NCI-H2227 (cell line): ENCODE results near the gene EPPIN.
"Not testable (repeated sequence)": the region's sequence is repeated elsewhere in the genome, so short reads cannot be mapped to it uniquely, and the experiment has no call there.

Experiments
- DNase-seq: peaks from one replicate; lab custom pipeline; 2025; ENCODE audit not compliant: unreplicated experiment; lab: John Stamatoyannopoulos, UW

The EPPIN gene

DNA sequence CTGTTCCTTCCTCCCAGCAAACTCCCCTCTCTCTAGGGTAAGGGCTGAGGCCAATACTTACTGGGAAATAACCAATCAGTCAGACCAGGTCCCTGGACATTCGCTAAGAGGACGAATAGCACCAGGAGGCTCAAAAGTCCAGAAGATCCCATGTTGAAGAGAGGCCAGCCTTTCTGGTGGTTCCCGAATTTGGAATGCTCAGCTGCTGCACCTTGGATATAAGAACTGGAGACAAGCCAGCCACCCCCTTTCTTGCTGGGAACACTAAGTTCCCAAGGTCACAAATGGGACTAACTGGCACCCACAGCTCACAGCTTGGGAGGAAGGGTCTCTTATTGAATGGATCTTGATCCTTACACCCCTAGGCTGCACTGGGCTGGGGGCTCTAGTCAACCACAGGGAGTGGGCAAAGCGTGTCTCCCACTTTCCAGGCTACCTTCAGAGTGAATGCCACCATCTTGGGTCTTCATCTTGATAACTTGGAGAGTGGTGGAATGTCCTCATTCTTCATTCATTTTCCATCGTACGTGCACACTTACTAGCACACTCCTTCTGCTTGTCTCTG lies at the start of gene EPPIN:
Gene EPPIN, minus strand, starts transcription at position 196 of the 565 bp plus-strand sequence. Its CDS starts 44 bp downstream, at position 152.
- DNase-seq, result no peak

- no peak for DNase-seq
Measured at GRCh38 chr20:45595235-45595634, 48.0 kb upstream of the EPPIN start.

- DNase-seq, result no peak
Measured at GRCh38 chr20:45593498-45593897, 46.3 kb upstream of the EPPIN start.

- peak; percentile 64 for DNase-seq
Measured at GRCh38 chr20:45592574-45593189, 45.5 kb upstream of the EPPIN start.

- no peak for DNase-seq
Measured at GRCh38 chr20:45589725-45590124, 42.5 kb upstream of the EPPIN start.

DNA sequence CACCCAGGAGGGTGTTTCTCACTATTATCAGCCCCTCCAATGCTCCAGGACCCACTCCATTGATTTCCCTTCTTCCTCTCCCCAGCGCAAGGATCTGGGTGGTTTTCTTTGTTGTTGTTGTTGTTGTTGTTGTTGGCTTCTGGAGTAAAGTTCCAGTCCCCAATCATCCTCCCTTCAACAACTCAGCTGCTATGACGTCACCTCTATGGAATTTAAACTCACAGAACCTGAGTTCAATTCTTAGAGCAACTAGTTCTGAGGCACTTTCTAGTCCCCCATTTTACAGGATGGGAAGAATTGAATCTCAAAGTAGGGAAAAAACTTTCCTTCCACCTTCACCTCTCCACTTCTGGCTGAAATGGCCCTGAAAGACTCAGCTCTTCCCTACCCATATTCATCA lies 41.6 kb upstream of the EPPIN start:
- DNase-seq, result no peak

DNA sequence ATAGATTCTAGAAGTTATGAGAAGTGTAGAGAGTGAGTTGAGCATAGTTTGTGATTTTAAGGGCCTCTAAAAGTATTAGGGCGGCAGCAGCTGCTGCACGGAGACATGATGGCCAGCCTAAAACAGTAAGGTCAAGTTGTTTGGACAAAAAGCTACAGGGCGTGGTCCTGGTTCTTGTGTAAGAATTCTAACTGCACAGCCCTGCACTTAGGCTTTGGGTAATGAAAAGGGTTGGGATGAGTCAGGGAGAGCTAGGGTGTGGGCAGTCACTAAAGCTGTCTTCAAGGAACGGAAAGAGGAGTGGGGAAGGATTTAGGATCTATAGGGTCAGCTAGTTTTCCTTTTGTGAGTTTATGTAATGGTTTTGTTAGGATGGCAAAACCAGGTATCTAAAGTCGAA lies 38.8 kb upstream of the EPPIN start:
- DNase-seq, result not testable (repeated sequence)

DNA sequence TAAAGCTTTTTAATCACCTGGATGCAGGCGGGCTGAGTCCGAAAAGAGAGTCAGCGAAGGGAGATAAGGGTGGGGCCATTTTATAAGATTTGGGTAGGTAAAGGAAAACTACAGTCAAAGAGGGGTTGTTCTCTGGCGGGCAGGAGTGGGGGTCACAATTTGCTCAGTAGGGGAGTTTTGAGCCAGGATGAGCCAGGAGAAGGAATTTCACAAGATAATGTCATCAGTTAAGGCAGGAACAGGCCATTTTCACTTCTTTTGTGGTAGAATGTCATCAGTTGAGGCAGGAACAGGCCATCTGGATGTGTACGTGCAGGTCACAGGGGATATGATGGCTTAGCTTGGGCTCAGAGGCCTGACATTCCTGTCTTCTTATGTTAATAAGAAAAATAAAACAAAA lies 37.1 kb upstream of the EPPIN start:
- not testable (repeated sequence) for DNase-seq

DNA sequence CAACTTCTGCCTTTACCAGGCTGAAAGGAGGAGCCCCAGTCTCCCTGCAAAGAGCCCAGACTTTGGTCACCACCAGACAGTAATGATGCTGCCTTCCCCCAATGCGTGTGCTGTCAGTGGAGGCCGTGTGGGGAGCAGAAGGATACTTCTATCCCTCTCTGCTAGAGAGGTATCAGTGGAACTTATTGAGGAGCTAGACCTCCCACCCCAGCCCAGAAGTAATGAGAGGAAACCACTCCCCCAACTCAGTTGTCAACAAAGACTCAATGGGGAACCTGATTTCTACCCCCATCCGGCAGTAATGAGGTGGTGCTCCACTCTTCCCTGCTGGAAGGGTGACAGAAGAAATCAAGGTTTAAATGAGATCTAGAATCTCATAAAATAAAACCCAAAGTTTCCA lies 36.3 kb upstream of the EPPIN start:
- DNase-seq, result no peak

DNA sequence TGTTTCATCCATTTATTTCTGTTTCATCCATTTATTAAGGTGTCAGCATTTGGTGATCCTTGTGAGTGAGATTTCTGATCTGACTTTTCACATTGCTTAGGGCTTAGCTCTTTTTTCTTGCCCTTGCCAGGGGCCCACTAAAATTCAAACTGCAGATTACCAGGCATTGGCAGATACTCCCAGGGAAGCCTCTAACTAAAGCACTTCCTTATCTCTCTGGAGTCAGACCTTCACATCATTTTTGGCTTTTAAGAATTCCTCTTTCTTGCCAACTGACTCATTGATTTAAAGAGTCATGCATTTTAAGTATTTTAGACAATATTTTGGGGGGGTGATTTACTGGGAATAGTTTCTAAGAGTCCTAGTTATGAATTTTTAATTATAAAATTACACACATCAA lies 34.5 kb upstream of the EPPIN start:
- no peak for DNase-seq

DNA sequence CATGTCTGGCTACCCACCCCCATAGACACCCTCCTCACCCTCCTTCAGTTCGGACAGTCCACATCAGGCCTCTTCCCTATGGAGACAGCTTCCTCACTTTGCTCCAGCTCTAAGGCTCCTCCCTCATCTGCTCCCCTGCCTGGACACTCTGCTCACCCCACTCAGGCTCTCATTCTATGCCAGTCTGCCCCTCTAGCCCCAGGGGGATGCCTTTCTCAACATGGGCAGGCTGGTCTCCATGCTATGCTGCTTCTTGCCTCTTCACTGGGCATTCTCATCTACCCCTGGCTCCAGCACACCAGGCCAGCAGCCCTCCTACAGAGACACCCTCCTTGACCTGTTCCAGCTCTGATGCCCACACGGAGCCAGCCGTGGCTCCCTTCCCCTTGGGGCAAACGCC lies 32.0 kb upstream of the EPPIN start, which contains the start of gene WFDC8:
Gene WFDC8, minus strand, starts transcription at position 101 of the 400 bp plus-strand sequence. Its CDS starts 37 bp downstream, at position 64.
- no peak for DNase-seq

- DNase-seq, result no peak
Measured at GRCh38 chr20:45578231-45578630, 31.0 kb upstream of the EPPIN start.

GRCh38 chr20:45576995-45577394 lies 29.8 kb upstream of the EPPIN start:
- DNase-seq, result no peak

- DNase-seq, result no peak
Measured at GRCh38 chr20:45575931-45576330, 28.7 kb upstream of the EPPIN start.

GRCh38 chr20:45569650-45570049 lies 22.4 kb upstream of the EPPIN start:
- DNase-seq, result not testable (repeated sequence)

DNA sequence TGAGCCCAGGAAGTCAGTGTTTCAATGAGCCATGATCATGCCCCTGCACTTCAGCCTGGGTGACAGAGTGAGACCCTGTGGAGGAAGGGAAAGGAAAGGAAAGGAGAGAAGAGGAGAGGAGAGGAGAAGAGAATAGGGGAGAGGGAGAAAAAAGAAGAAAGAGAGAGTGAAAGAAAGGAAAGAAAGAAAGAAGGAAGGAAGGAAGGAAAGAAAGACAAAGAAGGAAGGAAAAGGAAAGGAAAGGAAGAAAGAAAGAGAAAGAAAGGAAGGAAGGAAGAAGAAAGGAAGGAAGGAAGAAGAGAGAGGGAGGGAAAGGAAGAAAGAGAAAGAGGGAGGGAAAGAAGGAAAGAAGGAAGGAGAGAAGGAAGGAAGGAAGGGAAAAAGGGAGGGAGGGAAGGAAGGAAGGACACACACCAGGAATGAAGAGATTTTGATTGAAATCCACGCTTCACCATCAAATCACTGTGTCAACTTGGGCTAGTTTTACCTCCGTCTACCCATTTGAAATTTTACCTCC lies 17.6 kb upstream of the EPPIN start:
- DNase-seq, result no peak

DNA sequence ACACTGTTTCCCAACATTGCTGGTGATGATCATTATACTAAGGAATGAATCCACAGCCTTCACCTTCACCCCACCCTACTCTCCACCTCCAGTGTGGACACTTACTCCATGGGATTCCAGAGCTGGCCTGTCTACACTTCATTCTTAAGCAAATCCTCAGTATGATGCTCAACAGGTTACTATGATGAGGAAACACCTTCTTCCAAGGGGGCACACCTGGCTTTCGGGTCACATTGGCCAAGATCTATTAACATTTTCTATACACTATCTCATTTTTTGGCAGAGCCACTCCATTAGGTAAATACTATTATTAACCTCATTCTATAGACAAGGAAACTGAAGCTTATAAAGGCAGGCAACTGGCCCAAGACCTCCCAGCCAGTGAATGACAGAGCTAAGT lies 8.0 kb upstream of the EPPIN start:
- DNase-seq, result no peak

DNA sequence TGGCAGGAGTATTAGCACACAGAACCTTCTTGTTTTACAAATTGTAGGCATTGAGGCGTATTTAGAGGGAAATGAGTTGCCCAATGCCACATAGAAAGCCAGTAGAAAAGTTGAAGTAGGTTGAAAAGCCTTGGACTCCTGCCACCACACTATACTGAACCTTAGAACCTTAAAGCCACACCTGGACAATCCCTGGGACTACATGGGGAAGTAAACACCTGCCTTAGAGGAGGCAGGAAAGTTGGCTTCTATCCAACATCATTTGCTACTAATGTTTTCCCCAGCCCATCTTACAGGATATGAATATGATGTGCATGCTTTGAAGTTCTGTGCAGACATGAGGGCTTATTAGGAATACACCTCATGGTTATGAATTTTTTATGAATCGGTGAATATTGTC lies 5.3 kb upstream of the EPPIN start:
- DNase-seq, result no peak

GRCh38 chr20:45550765-45551164 lies 3.6 kb upstream of the EPPIN start:
- no peak for DNase-seq

DNA sequence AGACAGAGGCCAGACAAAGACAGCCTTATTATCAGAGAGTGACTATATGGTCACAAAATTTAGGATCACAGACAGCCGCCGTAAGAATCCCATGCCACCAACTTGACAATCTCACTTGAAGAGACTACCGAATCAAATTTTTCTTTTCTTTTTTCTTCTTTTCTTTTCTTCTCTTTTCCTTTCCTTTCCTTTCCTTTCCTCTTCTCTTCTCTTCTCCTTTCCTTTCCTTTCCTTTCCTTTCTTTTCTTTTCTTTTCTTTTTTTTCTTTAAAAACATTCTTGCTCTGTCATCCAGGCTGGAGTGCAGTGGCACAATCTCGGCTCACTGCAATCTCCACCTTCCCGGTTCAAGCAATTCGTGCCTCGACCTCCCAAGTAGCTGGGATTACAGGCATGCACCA lies 1.2 kb upstream of the EPPIN start:
- DNase-seq, result no peak

DNA sequence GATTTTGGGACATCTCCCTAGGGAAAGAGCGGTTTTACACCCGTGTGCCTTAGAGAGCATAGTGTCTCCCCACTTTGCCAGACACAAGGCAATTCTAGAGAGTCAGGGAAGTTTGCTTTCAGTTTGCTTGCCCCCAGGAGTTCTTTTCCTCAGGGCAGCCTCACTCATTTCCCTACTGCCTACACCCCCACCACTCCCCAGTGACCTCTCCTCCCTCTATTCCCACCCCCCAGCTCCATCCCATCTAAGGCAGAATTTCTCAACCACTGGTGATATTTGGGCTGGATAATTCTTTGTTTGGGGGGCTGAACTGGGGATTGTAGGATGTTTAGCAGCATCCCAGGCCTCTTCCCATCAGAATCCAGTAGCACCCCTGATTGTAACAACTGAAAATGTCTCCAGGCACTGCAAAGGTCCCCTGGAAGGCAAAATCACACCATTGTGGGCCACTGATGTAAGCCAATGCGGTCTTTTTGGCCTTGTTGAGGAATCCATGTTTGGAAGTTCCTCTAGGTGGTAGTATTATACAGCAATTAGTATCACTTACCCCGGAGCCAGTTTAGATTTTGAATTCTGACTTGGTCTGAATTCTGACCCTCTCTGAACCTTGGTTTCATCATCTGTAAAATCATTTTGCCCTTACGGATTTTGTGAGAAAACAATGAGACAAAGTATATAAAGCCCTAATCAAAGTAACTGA lies 1.3 kb downstream of the EPPIN start:
- DNase-seq, result no peak

- DNase-seq, result no peak
Measured at GRCh38 chr20:45545351-45545750, 1.9 kb downstream of the EPPIN start.
